Measurements from ENCODE around the gene CPAMD8.
"Not testable (repeated sequence)": the region's sequence is repeated elsewhere in the genome, so short reads cannot be mapped to it uniquely, and the experiment has no call there.

- TF ChIP-seq, protein P1, sequence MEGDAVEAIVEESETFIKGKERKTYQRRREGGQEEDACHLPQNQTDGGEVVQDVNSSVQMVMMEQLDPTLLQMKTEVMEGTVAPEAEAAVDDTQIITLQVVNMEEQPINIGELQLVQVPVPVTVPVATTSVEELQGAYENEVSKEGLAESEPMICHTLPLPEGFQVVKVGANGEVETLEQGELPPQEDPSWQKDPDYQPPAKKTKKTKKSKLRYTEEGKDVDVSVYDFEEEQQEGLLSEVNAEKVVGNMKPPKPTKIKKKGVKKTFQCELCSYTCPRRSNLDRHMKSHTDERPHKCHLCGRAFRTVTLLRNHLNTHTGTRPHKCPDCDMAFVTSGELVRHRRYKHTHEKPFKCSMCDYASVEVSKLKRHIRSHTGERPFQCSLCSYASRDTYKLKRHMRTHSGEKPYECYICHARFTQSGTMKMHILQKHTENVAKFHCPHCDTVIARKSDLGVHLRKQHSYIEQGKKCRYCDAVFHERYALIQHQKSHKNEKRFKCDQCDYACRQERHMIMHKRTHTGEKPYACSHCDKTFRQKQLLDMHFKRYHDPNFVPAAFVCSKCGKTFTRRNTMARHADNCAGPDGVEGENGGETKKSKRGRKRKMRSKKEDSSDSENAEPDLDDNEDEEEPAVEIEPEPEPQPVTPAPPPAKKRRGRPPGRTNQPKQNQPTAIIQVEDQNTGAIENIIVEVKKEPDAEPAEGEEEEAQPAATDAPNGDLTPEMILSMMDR (IDR thresholded peaks at IDR 0.05 in 2 of 3, conservative IDR thresholded peaks at IDR 0.05 in 1 of 3; ENCODE audit: borderline replicate concordance in 1 of 3, insufficient read depth in 1 of 3, low read depth in 2 of 3, low read length in 2 of 3), result not testable (repeated sequence)
- TF ChIP-seq YY1 (IDR thresholded peaks at IDR 0.05; ENCODE audit: extremely low read depth, insufficient replicate concordance, low read depth, low read length); POLR2A (IDR thresholded peaks at IDR 0.05; ENCODE audit: borderline replicate concordance, extremely low read depth, insufficient read depth, insufficient read length); REST (IDR thresholded peaks at IDR 0.05; ENCODE audit: low read depth); EZH2 (IDR thresholded peaks at IDR 0.05); EGR1 (IDR thresholded peaks at IDR 0.05; ENCODE audit: low read depth); ZNF274 (IDR thresholded peaks at IDR 0.05; ENCODE audit: low read depth, low read length); SP1 (IDR thresholded peaks at IDR 0.05; ENCODE audit: low read depth); FOSL1 (IDR thresholded peaks at IDR 0.05; ENCODE audit: low read depth); POLR2AphosphoS5 (IDR thresholded peaks at IDR 0.05; ENCODE audit: low read depth, low read length); JUND (IDR thresholded peaks at IDR 0.05); CBX3 (IDR thresholded peaks at IDR 0.05; ENCODE audit: low read depth); EZH2phosphoT487 (IDR thresholded peaks at IDR 0.05; ENCODE audit: borderline replicate concordance): not testable (repeated sequence)
- TF ChIP-seq, protein P2, sequence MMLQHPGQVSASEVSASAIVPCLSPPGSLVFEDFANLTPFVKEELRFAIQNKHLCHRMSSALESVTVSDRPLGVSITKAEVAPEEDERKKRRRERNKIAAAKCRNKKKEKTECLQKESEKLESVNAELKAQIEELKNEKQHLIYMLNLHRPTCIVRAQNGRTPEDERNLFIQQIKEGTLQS (IDR thresholded peaks at IDR 0.05), result not testable (repeated sequence)
Measured at GRCh38 chr19:16943090-16943489, 83.5 kb downstream of the CPAMD8 start.
